Measurements from ENCODE around the gene PGLYRP2.

PGLYRP2 gene

GRCh38 chr19:15422296-15423075, 56.8 kb downstream of the PGLYRP2 start:
- Histone ChIP-seq H4K20me1 (ENCODE audit: insufficient read depth, low read length) (peaks cover 5% of the 10 kb centered on the region), H3K79me2 (ENCODE audit: low read length) (peaks cover 20% of the 10 kb centered on the region), H2AFZ (ENCODE audit: low read depth, low read length) (no peak overlapping the region), H3K27ac (ENCODE audit: low read length) (no peak overlapping the region), H3K9me3 (ENCODE audit: insufficient read depth, low read length) (no peaks in the 10 kb centered on the region), H3K4me3 (ENCODE audit: low read length) (no peak overlapping the region), H3K4me1 (ENCODE audit: low read length) (peaks cover 10% of the 10 kb centered on the region), H3K9ac (ENCODE audit: low read length) (no peak overlapping the region), H3K36me3 (replicated peaks; ENCODE audit: low read depth, low read length) (peaks cover 44% of the 10 kb centered on the region), H3K27me3 (ENCODE audit: low read depth, low read length) (no peaks in the 10 kb centered on the region), H3K4me2 (ENCODE audit: low read length) (no peak overlapping the region)
- TF ChIP-seq EZH2phosphoT487 (IDR thresholded peaks at IDR 0.05; ENCODE audit: low read depth) (no peak), CTCF (IDR thresholded peaks at IDR 0.05; ENCODE audit: low read depth, low read length) (no peak)

- peaks cover 17% of the 10 kb centered on the region for H3K4me1 ChIP-seq (ENCODE audit: low read length)
Observed at GRCh38 chr19:15421721-15422260, 57.5 kb downstream of the PGLYRP2 start.

GRCh38 chr19:15421136-15421695, 58.1 kb downstream of the PGLYRP2 start:
- Histone ChIP-seq H3K36me3 (replicated peaks; ENCODE audit: low read depth, low read length) (peaks cover 42% of the 10 kb centered on the region), H4K20me1 (ENCODE audit: insufficient read depth, low read length) (peaks cover 17% of the 10 kb centered on the region), H3K4me1 (ENCODE audit: low read length) (peaks cover 18% of the 10 kb centered on the region), H3K79me2 (ENCODE audit: low read length) (peaks cover 27% of the 10 kb centered on the region), H3K4me2 (ENCODE audit: low read length) (no peak overlapping the region), H2AFZ (ENCODE audit: low read depth, low read length) (no peak overlapping the region), H3K27ac (ENCODE audit: low read length) (no peak overlapping the region), H3K27me3 (ENCODE audit: low read depth, low read length) (no peaks in the 10 kb centered on the region), H3K9ac (ENCODE audit: low read length) (no peak overlapping the region), H3K4me3 (ENCODE audit: low read length) (no peak overlapping the region), H3K9me3 (ENCODE audit: insufficient read depth, low read length) (no peaks in the 10 kb centered on the region)
- TF ChIP-seq CTCF (IDR thresholded peaks at IDR 0.05; ENCODE audit: low read depth, low read length) = no peak
- TF ChIP-seq EZH2phosphoT487 (IDR thresholded peaks at IDR 0.05; ENCODE audit: low read depth) = no peak

More at GRCh38 chr19:15421721-15422260, 57.5 kb downstream of the PGLYRP2 start:
- Histone ChIP-seq H3K4me3 (ENCODE audit: low read length) (no peak overlapping the region), H4K20me1 (ENCODE audit: insufficient read depth, low read length) (peaks cover 12% of the 10 kb centered on the region), H3K9me3 (ENCODE audit: insufficient read depth, low read length) (no peaks in the 10 kb centered on the region), H3K79me2 (ENCODE audit: low read length) (peaks cover 24% of the 10 kb centered on the region), H3K27ac (ENCODE audit: low read length) (no peak overlapping the region), H3K36me3 (replicated peaks; ENCODE audit: low read depth, low read length) (peaks cover 42% of the 10 kb centered on the region), H3K27me3 (ENCODE audit: low read depth, low read length) (no peaks in the 10 kb centered on the region), H3K9ac (ENCODE audit: low read length) (no peak overlapping the region), H3K4me2 (ENCODE audit: low read length) (no peak overlapping the region), H2AFZ (ENCODE audit: low read depth, low read length) (no peak overlapping the region)
- no peak for TF ChIP-seq EZH2phosphoT487 (IDR thresholded peaks at IDR 0.05; ENCODE audit: low read depth)

- Histone ChIP-seq H4K20me1 (ENCODE audit: insufficient read depth, low read length) (peaks cover 19% of the 10 kb centered on the region), H3K9me3 (ENCODE audit: insufficient read depth, low read length) (no peaks in the 10 kb centered on the region), H3K4me3 (ENCODE audit: low read length) (peak overlapping the region; percentile 74), H2AFZ (ENCODE audit: low read depth, low read length) (peak overlapping the region; percentile 56; the same call in 1 of the 2 replicates), H3K27ac (ENCODE audit: low read length) (0 out of 2 replicates have a peak overlapping the region, but pooled peaks have one; percentile 1), H3K36me3 (replicated peaks; ENCODE audit: low read depth, low read length) (peaks cover 36% of the 10 kb centered on the region), H3K79me2 (ENCODE audit: low read length) (peaks cover 43% of the 10 kb centered on the region), H3K27me3 (ENCODE audit: low read depth, low read length) (no peaks in the 10 kb centered on the region), H3K4me1 (ENCODE audit: low read length) (peaks cover 18% of the 10 kb centered on the region), H3K4me2 (ENCODE audit: low read length) (peak overlapping the region; percentile 86), H3K9ac (ENCODE audit: low read length) (peak overlapping the region; percentile 60)
- TF ChIP-seq CTCF (IDR thresholded peaks at IDR 0.05; ENCODE audit: low read depth, low read length) = no peak
- TF ChIP-seq EZH2phosphoT487 (IDR thresholded peaks at IDR 0.05; ENCODE audit: low read depth) = no peak
Observed at GRCh38 chr19:15419413-15420025, 59.8 kb downstream of the PGLYRP2 start.

All from OCI-LY3 (cell line).